ENCODE data around the gene ARHGAP45. TPM values are rescaled to one million over a fixed set of nuclear protein-coding genes. Genes with fewer than 3 reads are reported as not detected.

Gene ARHGAP45
- total and polyA plus RNA-seq, 9 of the 15 experiments (the other 6 are each of a cell fraction or from before 2014, with no cell fraction given), result 0.08 to 22.1 (median 4.2) TPM

GRCh38 chr19:1049800-1050199 lies 17.2 kb upstream of the ARHGAP45 start:
- no TSS peak for BruUV-seq (replicated peaks)
- no peak for DNase-seq (ENCODE audit: extremely low read depth in 1 of 4, low spot score in 3 of 4)
- Histone ChIP-seq H3K79me2 (ENCODE audit: control insufficient read depth, insufficient read depth, low read length) (peaks cover 11% of the 10 kb centered on the region), H3K4me2 (ENCODE audit: insufficient read depth, low read length) (no peak overlapping the region), H3K9me1 (ENCODE audit: control insufficient read depth, insufficient read depth, low read length) (no peaks in the 10 kb centered on the region), H3K36me3 (ENCODE audit: control insufficient read depth, insufficient read depth, low read length) (peaks cover 68% of the 10 kb centered on the region), H3K27me3 (ENCODE audit: control insufficient read depth in 2 of 2, insufficient read depth in 2 of 2, low read length in 2 of 2) (no peaks in the 10 kb centered on the region), H3K9ac (ENCODE audit: insufficient read depth in 1 of 2, low read depth in 2 of 2, low read length in 2 of 2) (no peak overlapping the region), H3K4me1 (replicated peaks in 1 of 2; ENCODE audit: control insufficient read depth in 2 of 2, insufficient read depth in 2 of 2, low read length in 2 of 2) (peaks cover 2 to 67% of the 10 kb centered on the region in 2 experiments), H3K27ac (ENCODE audit: extremely low read depth, low read depth, low read length) (no peak overlapping the region), H4K20me1 (replicated peaks; ENCODE audit: control insufficient read depth, insufficient read depth, low read length) (0 out of 2 replicates have a peak, but pooled peaks cover 4% of the 10 kb centered on the region), H3K4me3 (no peak overlapping the region), H3K9me3 (replicated peaks; ENCODE audit: control insufficient read depth, insufficient read depth, low read depth, low read length) (no peaks in the 10 kb centered on the region), H2AFZ (ENCODE audit: low read depth, low read length) (no peak overlapping the region)
- no peak for ATAC-seq
- in situ Hi-C loops (cut with MboI) (no loop called here), intact Hi-C loops (cut with micrococcal nuclease) (no loop called here)
- WGBS (ENCODE audit: insufficient coverage, low coverage, missing lambda C conversion rate), result 96% methylated on average over 6 of the region's 11 CpGs
- POLR2A ChIA-PET, result no interaction called here
- no peak for TF ChIP-seq CHD4 (IDR thresholded peaks at IDR 0.05; ENCODE audit: insufficient read depth, insufficient replicate concordance, low read depth, low read length, poor library complexity, severe bottlenecking)
- no peak for TF ChIP-seq RAD21 (CRISPR knock-in tag; conservative IDR thresholded peaks at IDR 0.05 in 1 of 2, IDR thresholded peaks at IDR 0.05 in 1 of 2)
- TF ChIP-seq ZNF282 (CRISPR knock-in tag; IDR thresholded peaks at IDR 0.05), result no peak
- TF ChIP-seq ARID3B (CRISPR knock-in tag; IDR thresholded peaks at IDR 0.05; ENCODE audit: borderline replicate concordance), result no peak
- TF ChIP-seq RFX5 (IDR thresholded peaks at IDR 0.05; ENCODE audit: low read depth, low read length), result no peak
- no peak for TF ChIP-seq GATAD2A (IDR thresholded peaks at IDR 0.05)
- no peak for TF ChIP-seq ZBTB12 (CRISPR knock-in tag; IDR thresholded peaks at IDR 0.05)
- no peak for TF ChIP-seq GMEB1 (CRISPR knock-in tag; IDR thresholded peaks at IDR 0.05)
- TF ChIP-seq GATAD2B (IDR thresholded peaks at IDR 0.05; ENCODE audit: borderline replicate concordance), result no peak
- no peak for TF ChIP-seq ELF4 (CRISPR knock-in tag; IDR thresholded peaks at IDR 0.05)
- no peak for TF ChIP-seq ZNF133 (CRISPR knock-in tag; IDR thresholded peaks at IDR 0.05)
- no peak for TF ChIP-seq TEAD4 (IDR thresholded peaks at IDR 0.05; ENCODE audit: low read length)
- TF ChIP-seq TEAD4 (CRISPR knock-in tag; IDR thresholded peaks at IDR 0.05; ENCODE audit: borderline replicate concordance), result no peak
- TF ChIP-seq ATF4 (CRISPR knock-in tag; IDR thresholded peaks at IDR 0.05), result no peak
- no peak for TF ChIP-seq HDAC3 (IDR thresholded peaks at IDR 0.05; ENCODE audit: borderline replicate concordance, partially characterized antibody)
- TF ChIP-seq RBM17 (IDR thresholded peaks at IDR 0.05; ENCODE audit: borderline replicate concordance, low read depth, low read length), result no peak
- CTCF ChIA-PET (ENCODE audit: low intra/inter-chr PET ratio), result no interaction called here
- FAIRE-seq, result no peak
